Measurements from ENCODE around the gene SDHB.

Gene SDHB

DNA sequence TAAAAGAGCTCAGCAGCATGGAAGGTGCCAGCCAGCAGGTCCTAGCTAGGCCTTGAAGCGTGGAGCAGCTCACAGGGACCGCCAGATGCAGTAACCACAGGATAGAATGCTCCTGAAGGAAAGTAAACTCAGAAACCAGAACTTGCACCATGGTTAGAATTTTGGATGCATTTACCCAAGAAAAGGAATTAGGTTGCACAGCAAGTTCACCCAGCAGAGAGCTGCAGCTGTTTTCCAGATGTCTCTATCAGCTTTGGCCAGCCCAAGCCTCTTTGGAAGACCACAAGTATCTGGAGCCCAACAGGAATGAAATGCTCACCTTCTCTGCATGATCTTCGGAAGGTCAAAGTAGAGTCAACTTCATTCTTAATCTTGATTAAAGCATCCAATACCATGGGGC, 21.1 kb downstream of the SDHB start:
- Histone ChIP-seq H3K36me3 (ENCODE audit: insufficient read depth, low read length) (peaks cover 68% of the 10 kb centered on the region), H3K9ac (ENCODE audit: low read length) (no peak overlapping the region), H3F3A (ENCODE audit: insufficient read depth, low read length) (no peaks in the 10 kb centered on the region), H3K27ac (ENCODE audit: low read depth, low read length, poor library complexity, severe bottlenecking) (no peak overlapping the region), H3K79me2 (ENCODE audit: insufficient read depth, low read length) (no peaks in the 10 kb centered on the region), H3K9me2 (ENCODE audit: low read depth, low read length) (no peaks in the 10 kb centered on the region), H3K27me3 (ENCODE audit: insufficient read depth, low read length) (no peaks in the 10 kb centered on the region), H2AFZ (ENCODE audit: low read length) (no peak overlapping the region), H4K20me1 (ENCODE audit: insufficient read depth, low read length) (no peaks in the 10 kb centered on the region), H3K4me1 (ENCODE audit: insufficient read depth, low read length, severe bottlenecking) (no peaks in the 10 kb centered on the region), H3K4me3 (ENCODE audit: low read depth, low read length, poor library complexity, severe bottlenecking) (no peak overlapping the region), H3K4me2 (ENCODE audit: low read length) (no peak overlapping the region), H3K9me3 (ENCODE audit: low read length) (no peaks in the 10 kb centered on the region)
- TF ChIP-seq, protein P1, sequence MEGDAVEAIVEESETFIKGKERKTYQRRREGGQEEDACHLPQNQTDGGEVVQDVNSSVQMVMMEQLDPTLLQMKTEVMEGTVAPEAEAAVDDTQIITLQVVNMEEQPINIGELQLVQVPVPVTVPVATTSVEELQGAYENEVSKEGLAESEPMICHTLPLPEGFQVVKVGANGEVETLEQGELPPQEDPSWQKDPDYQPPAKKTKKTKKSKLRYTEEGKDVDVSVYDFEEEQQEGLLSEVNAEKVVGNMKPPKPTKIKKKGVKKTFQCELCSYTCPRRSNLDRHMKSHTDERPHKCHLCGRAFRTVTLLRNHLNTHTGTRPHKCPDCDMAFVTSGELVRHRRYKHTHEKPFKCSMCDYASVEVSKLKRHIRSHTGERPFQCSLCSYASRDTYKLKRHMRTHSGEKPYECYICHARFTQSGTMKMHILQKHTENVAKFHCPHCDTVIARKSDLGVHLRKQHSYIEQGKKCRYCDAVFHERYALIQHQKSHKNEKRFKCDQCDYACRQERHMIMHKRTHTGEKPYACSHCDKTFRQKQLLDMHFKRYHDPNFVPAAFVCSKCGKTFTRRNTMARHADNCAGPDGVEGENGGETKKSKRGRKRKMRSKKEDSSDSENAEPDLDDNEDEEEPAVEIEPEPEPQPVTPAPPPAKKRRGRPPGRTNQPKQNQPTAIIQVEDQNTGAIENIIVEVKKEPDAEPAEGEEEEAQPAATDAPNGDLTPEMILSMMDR (IDR thresholded peaks at IDR 0.05; ENCODE audit: low read length): no peak
- TF ChIP-seq EZH2 (IDR thresholded peaks at IDR 0.05; ENCODE audit: borderline replicate concordance, low read length): no peak

- no peaks in the 10 kb centered on the region for H3K4me1 ChIP-seq (ENCODE audit: insufficient read depth, low read length, severe bottlenecking)
- H3K27ac ChIP-seq (ENCODE audit: low read depth, low read length, poor library complexity, severe bottlenecking): no peak overlapping the region
- no peaks in the 10 kb centered on the region for H3K27me3 ChIP-seq (ENCODE audit: insufficient read depth, low read length)
- no peak overlapping the region for H3K4me3 ChIP-seq (ENCODE audit: low read depth, low read length, poor library complexity, severe bottlenecking)
- no peaks in the 10 kb centered on the region for H3K9me2 ChIP-seq (ENCODE audit: low read depth, low read length)
- no peak overlapping the region for H3K9ac ChIP-seq (ENCODE audit: low read length)
- TF ChIP-seq, protein P1 (IDR thresholded peaks at IDR 0.05; ENCODE audit: low read length): no peak
- TF ChIP-seq EZH2 (IDR thresholded peaks at IDR 0.05; ENCODE audit: borderline replicate concordance, low read length): no peak
- no peaks in the 10 kb centered on the region for H4K20me1 ChIP-seq (ENCODE audit: insufficient read depth, low read length)
- H2AFZ ChIP-seq (ENCODE audit: low read length): no peak overlapping the region
- no peaks in the 10 kb centered on the region for H3K9me3 ChIP-seq (ENCODE audit: low read length)
- H3K79me2 ChIP-seq (ENCODE audit: insufficient read depth, low read length): no peaks in the 10 kb centered on the region
- no peaks in the 10 kb centered on the region for H3F3A ChIP-seq (ENCODE audit: insufficient read depth, low read length)
- peaks cover 77% of the 10 kb centered on the region for H3K36me3 ChIP-seq (ENCODE audit: insufficient read depth, low read length)
- H3K4me2 ChIP-seq (ENCODE audit: low read length): no peak overlapping the region
Observed at GRCh38 chr1:17031436-17031835, 22.4 kb downstream of the SDHB start.

GRCh38 chr1:17030206-17030605, 23.6 kb downstream of the SDHB start:
- H3K4me1 ChIP-seq (ENCODE audit: insufficient read depth, low read length, severe bottlenecking): no peaks in the 10 kb centered on the region
- no peaks in the 10 kb centered on the region for H3K27me3 ChIP-seq (ENCODE audit: insufficient read depth, low read length)
- H3K9me3 ChIP-seq (ENCODE audit: low read length): no peaks in the 10 kb centered on the region
- H4K20me1 ChIP-seq (ENCODE audit: insufficient read depth, low read length): no peaks in the 10 kb centered on the region
- no peaks in the 10 kb centered on the region for H3F3A ChIP-seq (ENCODE audit: insufficient read depth, low read length)
- H3K27ac ChIP-seq (ENCODE audit: low read depth, low read length, poor library complexity, severe bottlenecking): no peak overlapping the region
- H3K4me3 ChIP-seq (ENCODE audit: low read depth, low read length, poor library complexity, severe bottlenecking): no peak overlapping the region
- H3K79me2 ChIP-seq (ENCODE audit: insufficient read depth, low read length): no peaks in the 10 kb centered on the region
- no peaks in the 10 kb centered on the region for H3K9me2 ChIP-seq (ENCODE audit: low read depth, low read length)
- H3K9ac ChIP-seq (ENCODE audit: low read length): no peak overlapping the region
- H3K36me3 ChIP-seq (ENCODE audit: insufficient read depth, low read length): peaks cover 85% of the 10 kb centered on the region
- no peak overlapping the region for H2AFZ ChIP-seq (ENCODE audit: low read length)
- no peak overlapping the region for H3K4me2 ChIP-seq (ENCODE audit: low read length)
- TF ChIP-seq EZH2 (IDR thresholded peaks at IDR 0.05; ENCODE audit: borderline replicate concordance, low read length): no peak
- TF ChIP-seq, protein P1 (IDR thresholded peaks at IDR 0.05; ENCODE audit: low read length): no peak
